Heart left ventricle (tissue), 16 donors: ENCODE measurements around the gene SH3BP4. TPM values are rescaled to one million over a fixed set of nuclear protein-coding genes. Genes with fewer than 3 reads are reported as not detected.

Experiments used
- ATAC-seq, 4 donors: fragments of 200-7000 bp; cut with Tn5 transposase; one replicate each; pipeline ENCODE4 v1.9.1; 2020 to 2022; ENCODE audit warnings: moderate library complexity in 4 of 4, mild to moderate bottlenecking in 3 of 4, moderate number of reproducible peaks in 1 of 4
- DNase-seq, 5 donors: peaks; one replicate each; pipeline ENCODE4 v3.0.0-alpha.2; 2020
- H3K27ac ChIP-seq, 12 donors: fragments of 200-600 bp; sonication (generic) in 4 of 12; one replicate each; pipeline versions ENCODE4 v1.5.0 to v1.8.0; 2016 to 2022; ENCODE audit warnings: mild to moderate bottlenecking in 2 of 12
- H3K27me3 ChIP-seq, 9 donors: fragments of 200-600 bp; sonication (generic) in 2 of 9; one replicate each; pipeline versions ENCODE4 v1.5.1 to v1.8.0; 2016 to 2022; ENCODE audit warnings: mild to moderate bottlenecking in 3 of 9
- H3K36me3 ChIP-seq, 9 donors: fragments of 200-600 bp; sonication (generic) in 2 of 9; one replicate each; pipeline versions ENCODE4 v1.5.0 to v1.8.0; 2018 to 2022; ENCODE audit warnings: mild to moderate bottlenecking in 2 of 9
- H3K4me1 ChIP-seq, 12 donors: fragments of 200-600 bp; sonication (generic) in 4 of 12; one replicate each; pipeline versions ENCODE4 v1.5.0 to v1.8.0; 2016 to 2022; ENCODE audit warnings: mild to moderate bottlenecking in 3 of 12
- H3K4me3 ChIP-seq, 12 donors: fragments of 200-600 bp; sonication (generic) in 4 of 12; one replicate each; pipeline versions ENCODE4 v1.5.0 to v1.8.0; 2017 to 2022; ENCODE audit warnings: mild to moderate bottlenecking in 9 of 12, moderate library complexity in 4 of 12
- H3K9me3 ChIP-seq, 12 donors: fragments of 200-600 bp; sonication (generic) in 4 of 12; one replicate each; pipeline versions ENCODE4 v1.5.0 to v1.8.0; 2016 to 2022; ENCODE audit warnings: mild to moderate bottlenecking in 1 of 12
- CTCF ChIP-seq, 12 donors: fragments of 200-600 bp; sonication (generic) in 4 of 12; IDR thresholded peaks; one replicate each; pipeline versions ENCODE4 v1.5.0 to v1.8.0; 2018 to 2022; ENCODE audit warnings: antibody characterized with exemption in 12 of 12, mild to moderate bottlenecking in 5 of 12
- POLR2A ChIP-seq, 2 donors: fragments of 450-650 bp; IDR thresholded peaks; one replicate each; pipeline ENCODE4 v1.6.1; 2017; ENCODE audit warnings: antibody characterized with exemption in 2 of 2, mild to moderate bottlenecking in 2 of 2, moderate library complexity in 2 of 2
- WGBS, 4 donors: extraction: QIAGEN DNeasy Blood & Tissue Kit in 2 of 4; methylation state at CpG; one replicate each; pipeline versions ENCODE4 v1.1.5 to v1.1.7; 2013 to 2018; 5-methylcytosine and 5-hydroxymethylcytosine counted together
- intact Hi-C, 10 donors: fragments of 100-400 bp; cut with DNase I; formaldehyde crosslinking; loops; one replicate each; pipeline versions ENCODE4 v1.11.1 to v1.14.2; 2022
- polyA plus RNA-seq, 2 donors: library from polyadenylated mRNA; stranded (reverse); fragments of 200-250 nt; gene quantifications; one replicate each; pipeline ENCODE4 v1.2.3, GENCODE V29; 2013
- total RNA-seq, 9 donors: library from RNA; depleted of rRNA in 2 of 9; stranded (reverse); fragments of >200 nt in 2 of 9; fragmentation: NEBNext Ultra II Directional in 3 of 9; extraction: Animal tissue kit (Norgen Biotek cat#: 25700) in 3 of 9; gene quantifications; one replicate each; pipeline versions ENCODE4 v1.1.0 to v1.2.4, GENCODE V29; 2016 to 2023
- donor health status: ischemic (EF 13 %, LVEDD 7.1; RV severe dilation, severe dysfunction).
- donor health status: healthy with polysubstance abuse.
- donor health status: DM: no; HTN: yes; CAD: no.
- donor health status: DM: no; HTN: no; CAD: no.
- donor health status: ischemic (EF 25% LVEDD 6.9; RV normal size, moderate dysfunction).
- donor health status: ischemic (EF 25% LVEDD 5.7; RV mildly dilated, moderate dysfunction).
- donor health status: healthy.
- donor health status: DM: yes; HTN: yes; CAD: no.
- donor health status: ischemic (EF 35%, LVEDD 5.7; RV mildly dilated, moderate dysfunction).
- donor health status: nonischemic (EF 11% LVEDD 7.7; RV severe dilation, severe dysfunction).
- donor health status: DM: yes; HTN: yes; CAD: no.
- donor health status: PGD.
- donor health status: ischemic (EF 29% LVEDD 5.4; RV normal size, mild dysfunction).
- donor health status: nonischemic (EF 23%, LVEDD 6.1; RV moderate dilation, normal function).

The SH3BP4 gene
- total and polyA plus RNA-seq, 11 donors = 5.4 to 33.5 (median 12.4) TPM

GRCh38 chr2:234919711-234920110 is 32.1 kb upstream of the SH3BP4 start:
- intact Hi-C loops = no loop called here
- peak in 1 of 4 donors; percentile 34 for ATAC-seq
- no peak overlapping the region for H3K27ac ChIP-seq
- peaks cover 0 to 7% (median 0%) of the 10 kb centered on the region in 12 donors for H3K4me1 ChIP-seq
- DNase-seq = no peak
- H3K4me3 ChIP-seq = no peak overlapping the region
- TF ChIP-seq POLR2A (IDR thresholded peaks at IDR 0.05) (no peak), CTCF (IDR thresholded peaks at IDR 0.05) (no peak)
- no peaks in the 10 kb centered on the region for H3K27me3 ChIP-seq
- no peaks in the 10 kb centered on the region for H3K36me3 ChIP-seq
- WGBS, 4 donors = 91 to 96% (median 96%) methylated on average over 3 of the region's 3 CpGs
- H3K9me3 ChIP-seq = peaks cover 0 to 7% (median 0%) of the 10 kb centered on the region in 12 donors

GRCh38 chr2:234920836-234921235 is 31.0 kb upstream of the SH3BP4 start:
- intact Hi-C loops = no loop called here
- Histone ChIP-seq H3K4me1 (peaks cover 0 to 7% (median 0%) of the 10 kb centered on the region in 12 donors), H3K9me3 (peaks cover 0 to 13% (median 0%) of the 10 kb centered on the region in 12 donors), H3K27me3 (no peaks in the 10 kb centered on the region), H3K36me3 (no peaks in the 10 kb centered on the region), H3K4me3 (no peak overlapping the region), H3K27ac (no peak overlapping the region)
- no peak for ATAC-seq
- TF ChIP-seq POLR2A (IDR thresholded peaks at IDR 0.05) (no peak), CTCF (IDR thresholded peaks at IDR 0.05) (no peak)
- 98 to 99% (median 98%) methylated on average over 2 of the region's 2 CpGs for WGBS, 4 donors
- no peak for DNase-seq

DNA sequence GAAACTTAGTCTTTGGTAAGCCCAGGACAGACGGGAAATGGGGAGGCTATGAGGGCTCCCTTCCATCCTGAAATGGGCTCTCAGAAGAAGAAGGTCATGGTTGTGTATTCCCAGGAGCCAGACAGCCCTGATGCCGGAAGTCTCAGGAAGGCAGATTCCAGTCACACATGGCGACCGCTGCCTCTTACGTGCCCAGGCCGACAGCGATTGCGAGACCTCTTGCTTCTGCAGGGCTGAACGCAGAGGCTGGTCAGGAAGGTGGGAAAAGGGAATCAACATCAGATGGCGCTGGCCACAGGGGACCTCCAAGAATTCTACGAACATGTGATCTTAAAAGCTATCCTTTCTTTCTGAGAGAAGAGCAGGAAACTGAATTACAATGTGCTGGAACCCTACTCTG is 22.8 kb upstream of the SH3BP4 start:
- Histone ChIP-seq H3K27ac (no peak overlapping the region), H3K4me1 (no peaks in the 10 kb centered on the region), H3K4me3 (no peak overlapping the region), H3K36me3 (no peaks in the 10 kb centered on the region), H3K27me3 (no peaks in the 10 kb centered on the region), H3K9me3 (peaks cover 0 to 13% (median 0%) of the 10 kb centered on the region in 12 donors)
- 85 to 93% (median 88%) methylated on average over 11 of the region's 11 CpGs for WGBS, 4 donors
- DNase-seq = no peak
- ATAC-seq = no peak
- intact Hi-C loops = no loop called here
- no peak for TF ChIP-seq POLR2A (IDR thresholded peaks at IDR 0.05)
- TF ChIP-seq CTCF (IDR thresholded peaks at IDR 0.05) = no peak

DNA sequence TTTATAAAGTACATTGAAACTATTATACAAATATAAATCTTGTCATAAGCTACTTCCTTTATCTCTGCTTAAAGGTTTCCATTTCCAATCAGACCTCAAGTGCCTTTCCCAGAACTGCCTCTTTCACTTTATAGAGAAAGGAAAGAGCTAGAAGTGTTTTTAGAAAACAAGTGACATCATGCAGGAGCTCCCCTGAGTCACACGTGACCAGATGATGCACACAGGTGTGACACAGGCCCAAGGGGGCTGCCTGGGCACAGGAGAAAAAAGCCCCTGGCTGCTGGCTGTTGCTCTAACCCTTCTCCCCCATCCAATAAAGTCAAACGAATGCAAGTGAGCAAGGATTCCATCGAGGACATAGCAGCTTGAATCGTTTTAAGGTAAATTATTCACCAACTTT is 21.4 kb upstream of the SH3BP4 start:
- H3K36me3 ChIP-seq = no peaks in the 10 kb centered on the region
- no peak overlapping the region for H3K27ac ChIP-seq
- ATAC-seq = no peak
- DNase-seq = no peak
- H3K4me1 ChIP-seq = no peaks in the 10 kb centered on the region
- WGBS, 4 donors = 80 to 87% (median 84%) methylated on average over 4 of the region's 4 CpGs
- no peaks in the 10 kb centered on the region for H3K27me3 ChIP-seq
- no peak overlapping the region for H3K4me3 ChIP-seq
- intact Hi-C loops = loop anchor here in 1 of 10 donors (5.0 kb wide), 1 partner anchor 357 kb away; no protein-coding TSS in a partner anchor
- TF ChIP-seq POLR2A (IDR thresholded peaks at IDR 0.05) (no peak), CTCF (IDR thresholded peaks at IDR 0.05) (no peak)
- H3K9me3 ChIP-seq = peaks cover 0 to under 1% (median 0%) of the 10 kb centered on the region in 12 donors
